OCI-LY1 (cell line): ENCODE data around the gene GAN.

ENCODE experiments used
- CTCF ChIP-seq: fragments of 200-600 bp; sonication (generic), shearing (Covaris generic); IDR thresholded peaks from 2 replicates; pipeline ENCODE4 v1.5.1; 2017; ENCODE audit warnings: mild to moderate bottlenecking, antibody characterized with exemption, low read length, moderate library complexity, mixed read lengths
- EZH2 ChIP-seq: fragments of 200-600 bp; sonication (generic), shearing (Covaris generic); IDR thresholded peaks from 2 replicates; pipeline ENCODE4 v1.8.0; 2017; ENCODE audit warnings: borderline replicate concordance, mixed run types, mild to moderate bottlenecking, antibody characterized with exemption, low read length, moderate library complexity, mixed read lengths

- no peak for TF ChIP-seq CTCF
- no peak for TF ChIP-seq EZH2
Observed at GRCh38 chr16:81307770-81308169, 7.0 kb upstream of the GAN start.
